ENCODE results near the gene CCDC188.
"Not testable (repeated sequence)": the region's sequence is repeated elsewhere in the genome, so short reads cannot be mapped to it uniquely, and the experiment has no call there.

The CCDC188 gene

DNA sequence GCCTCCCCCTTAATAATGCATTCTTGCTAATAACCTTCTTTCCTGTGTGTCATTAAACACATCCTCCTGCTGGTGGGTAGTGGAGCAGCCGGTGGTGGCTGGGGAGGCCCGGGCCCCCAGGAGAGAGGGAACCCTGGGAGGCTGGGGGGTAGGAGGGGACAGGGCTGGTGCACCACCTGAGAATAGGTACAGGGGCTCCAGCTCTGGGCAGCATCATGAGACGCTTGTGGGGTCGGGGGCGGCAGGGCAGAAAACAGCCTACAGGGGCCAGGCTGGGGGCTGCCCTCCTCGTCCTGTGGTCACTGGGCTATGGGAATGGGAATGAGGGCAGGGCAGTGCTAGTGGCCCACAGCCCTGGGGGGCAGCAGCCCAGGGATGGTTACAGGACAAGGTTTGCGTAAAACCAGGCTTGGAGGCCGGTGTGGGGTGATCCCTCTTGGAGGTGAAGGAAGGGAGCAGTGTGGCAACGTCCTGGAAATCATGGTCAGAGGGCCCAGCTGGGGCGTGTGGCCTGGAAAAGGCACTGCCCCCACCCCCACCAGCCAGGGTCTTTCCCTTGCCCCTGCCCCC, 18.5 kb upstream of the CCDC188 start:
- DNase-seq (ENCODE audit: insufficient read length, low spot score) (no peak), FAIRE-seq (no peak)
- TF ChIP-seq, protein P1, sequence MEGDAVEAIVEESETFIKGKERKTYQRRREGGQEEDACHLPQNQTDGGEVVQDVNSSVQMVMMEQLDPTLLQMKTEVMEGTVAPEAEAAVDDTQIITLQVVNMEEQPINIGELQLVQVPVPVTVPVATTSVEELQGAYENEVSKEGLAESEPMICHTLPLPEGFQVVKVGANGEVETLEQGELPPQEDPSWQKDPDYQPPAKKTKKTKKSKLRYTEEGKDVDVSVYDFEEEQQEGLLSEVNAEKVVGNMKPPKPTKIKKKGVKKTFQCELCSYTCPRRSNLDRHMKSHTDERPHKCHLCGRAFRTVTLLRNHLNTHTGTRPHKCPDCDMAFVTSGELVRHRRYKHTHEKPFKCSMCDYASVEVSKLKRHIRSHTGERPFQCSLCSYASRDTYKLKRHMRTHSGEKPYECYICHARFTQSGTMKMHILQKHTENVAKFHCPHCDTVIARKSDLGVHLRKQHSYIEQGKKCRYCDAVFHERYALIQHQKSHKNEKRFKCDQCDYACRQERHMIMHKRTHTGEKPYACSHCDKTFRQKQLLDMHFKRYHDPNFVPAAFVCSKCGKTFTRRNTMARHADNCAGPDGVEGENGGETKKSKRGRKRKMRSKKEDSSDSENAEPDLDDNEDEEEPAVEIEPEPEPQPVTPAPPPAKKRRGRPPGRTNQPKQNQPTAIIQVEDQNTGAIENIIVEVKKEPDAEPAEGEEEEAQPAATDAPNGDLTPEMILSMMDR (IDR thresholded peaks at IDR 0.05; ENCODE audit: insufficient read depth, missing control alignments) = no peak

DNA sequence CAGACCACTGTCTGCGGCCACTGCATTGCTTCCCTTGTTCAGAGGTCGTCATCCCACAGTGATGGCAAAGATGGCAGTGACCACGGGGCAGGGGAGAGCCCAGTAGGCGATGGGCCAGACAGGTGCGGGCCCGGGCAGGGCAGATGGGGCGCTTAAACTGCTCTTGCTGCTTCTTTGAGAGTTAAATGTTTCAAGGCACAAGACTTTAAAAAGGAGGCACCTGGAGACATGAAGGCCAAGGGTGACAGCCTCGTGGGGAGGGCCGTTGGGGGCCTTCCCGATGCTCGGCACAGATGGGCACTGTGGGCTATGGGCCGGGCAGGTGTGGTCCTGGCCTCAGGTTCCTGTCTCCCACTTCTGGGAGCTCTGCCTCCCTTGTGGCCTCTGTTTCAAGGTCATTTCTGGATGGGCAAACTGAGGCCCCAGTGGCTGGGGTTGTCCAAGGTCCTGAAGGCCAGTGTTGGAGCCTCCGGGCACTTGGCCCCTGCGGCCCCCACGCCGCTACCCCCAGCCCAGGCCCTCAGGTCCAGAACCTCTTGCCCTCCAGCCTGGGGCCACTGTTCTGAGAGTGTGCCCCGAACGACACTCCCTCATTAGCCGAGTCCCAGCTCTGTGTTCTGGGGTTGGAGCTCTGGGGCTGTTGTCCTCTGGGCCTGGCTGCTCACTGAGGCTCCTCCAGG, 16.9 kb upstream of the CCDC188 start:
- TF ChIP-seq, protein P1 (IDR thresholded peaks at IDR 0.05; ENCODE audit: insufficient read depth, missing control alignments) = no peak
- no peak for FAIRE-seq
- DNase-seq (ENCODE audit: insufficient read length, low spot score) = no peak

DNA sequence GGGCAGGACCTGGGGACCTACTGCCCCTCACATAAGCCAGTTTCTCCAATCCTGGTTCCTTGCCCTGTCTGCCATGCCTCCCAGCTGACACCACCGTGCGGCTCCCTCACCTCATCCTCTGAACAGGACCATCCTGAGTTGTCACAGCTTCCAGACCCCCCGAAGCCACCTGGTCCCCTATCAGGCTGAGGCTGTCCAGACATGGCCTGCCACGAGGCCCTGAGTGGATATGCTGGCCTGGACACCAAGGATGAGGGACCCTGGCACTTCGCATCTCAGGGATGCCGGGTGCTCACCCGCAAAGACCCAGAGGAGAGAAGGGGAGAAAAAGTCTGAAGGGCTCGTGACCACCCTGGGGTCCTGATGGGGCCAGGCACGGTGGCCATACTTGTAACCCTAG, 15.8 kb upstream of the CCDC188 start:
- DNase-seq (ENCODE audit: insufficient read length, low spot score) (no peak), FAIRE-seq (no peak)
- TF ChIP-seq, protein P1 (IDR thresholded peaks at IDR 0.05; ENCODE audit: insufficient read depth, missing control alignments) = no peak

DNA sequence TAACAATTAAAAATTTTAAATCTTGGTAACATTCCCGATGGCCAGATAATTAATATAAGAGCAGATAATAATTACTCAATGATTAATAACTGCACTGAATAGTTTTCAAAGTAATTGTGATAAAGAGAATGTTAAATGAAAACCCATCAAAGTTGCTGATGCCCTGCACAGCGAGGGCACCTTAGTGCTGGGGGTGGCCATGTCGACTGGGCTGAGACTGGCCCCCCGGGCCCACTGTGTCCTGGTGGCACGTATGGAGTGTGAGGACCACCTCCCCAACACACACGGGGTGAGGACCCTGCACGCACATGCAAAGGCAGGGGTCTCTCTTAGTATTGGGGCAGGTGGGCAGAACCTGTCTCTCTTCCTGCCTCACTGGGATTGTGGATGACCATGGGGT, 15.1 kb upstream of the CCDC188 start:
- TF ChIP-seq, protein P1 (IDR thresholded peaks at IDR 0.05; ENCODE audit: insufficient read depth, missing control alignments) = no peak
- DNase-seq (ENCODE audit: insufficient read length, low spot score) (no peak), FAIRE-seq (no peak)

DNA sequence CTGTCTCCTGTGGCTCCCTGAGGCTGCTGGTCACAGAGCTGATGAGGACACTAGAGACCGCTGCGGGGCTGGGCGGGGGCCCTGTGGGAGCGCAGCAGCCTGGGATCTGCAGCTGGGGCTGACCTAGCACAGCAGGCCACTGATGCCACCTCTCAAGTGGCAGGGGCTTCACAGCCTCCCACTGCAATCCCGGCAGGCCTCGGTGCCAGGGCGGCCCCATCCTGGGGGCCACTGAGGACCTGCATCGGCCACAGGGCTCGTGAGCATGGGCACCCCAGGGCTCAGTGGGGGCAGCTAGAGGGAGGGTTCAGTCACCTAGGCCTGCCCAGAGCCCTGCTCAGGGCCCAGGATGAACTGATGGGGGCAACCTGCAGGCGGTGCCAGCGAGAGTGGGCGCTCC, 14.6 kb upstream of the CCDC188 start:
- DNase-seq (ENCODE audit: insufficient read length, low spot score) = no peak
- TF ChIP-seq, protein P1 (IDR thresholded peaks at IDR 0.05; ENCODE audit: insufficient read depth, missing control alignments) = no peak
- FAIRE-seq = no peak

DNA sequence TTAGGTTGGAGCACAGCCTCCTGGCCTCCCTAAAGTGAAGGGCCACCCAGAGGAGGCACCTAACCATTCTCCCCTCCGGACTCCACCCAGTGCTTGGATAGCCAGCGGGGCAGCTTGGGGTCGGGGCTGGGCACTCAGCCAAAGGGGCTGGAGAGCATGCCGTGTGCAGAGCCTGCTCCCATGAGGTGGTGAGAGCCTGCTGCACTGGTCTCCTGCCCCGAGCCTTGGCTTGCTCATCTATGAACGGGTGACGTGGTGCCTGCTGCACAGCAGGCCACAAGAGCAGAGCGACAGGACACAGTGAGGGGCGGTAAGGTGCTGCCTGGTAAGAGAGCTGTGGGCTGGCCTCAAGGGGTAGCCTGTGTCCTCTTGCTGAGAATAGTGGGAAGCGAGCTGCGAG, 14.0 kb upstream of the CCDC188 start:
- DNase-seq (ENCODE audit: insufficient read length, low spot score) = no peak
- FAIRE-seq = no peak
- TF ChIP-seq, protein P1 (IDR thresholded peaks at IDR 0.05; ENCODE audit: insufficient read depth, missing control alignments) = no peak

DNA sequence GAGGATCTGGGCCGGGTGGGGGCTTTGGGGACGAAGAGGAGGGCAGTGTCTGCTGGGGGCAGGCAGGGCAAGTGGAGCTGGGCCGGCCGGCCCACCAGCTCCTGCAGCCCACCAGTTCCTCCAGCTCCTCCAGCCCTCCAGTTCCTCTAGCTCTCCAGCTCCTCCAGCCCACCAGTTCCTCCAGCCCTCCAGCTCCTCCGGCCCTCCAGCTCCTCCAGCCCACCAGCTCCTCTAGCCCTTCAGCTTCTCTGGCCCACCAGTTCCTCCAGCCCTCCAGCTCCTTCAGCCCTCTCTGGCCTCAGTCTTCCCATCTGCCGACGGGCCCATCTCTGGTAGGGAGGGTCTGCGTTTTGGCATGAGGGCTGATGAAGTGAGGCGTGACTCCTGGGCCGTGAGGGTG, 9.2 kb upstream of the CCDC188 start:
- DNase-seq (ENCODE audit: insufficient read length, low spot score) (no peak), FAIRE-seq (no peak)
- TF ChIP-seq, protein P1 (IDR thresholded peaks at IDR 0.05; ENCODE audit: insufficient read depth, missing control alignments) = no peak

DNA sequence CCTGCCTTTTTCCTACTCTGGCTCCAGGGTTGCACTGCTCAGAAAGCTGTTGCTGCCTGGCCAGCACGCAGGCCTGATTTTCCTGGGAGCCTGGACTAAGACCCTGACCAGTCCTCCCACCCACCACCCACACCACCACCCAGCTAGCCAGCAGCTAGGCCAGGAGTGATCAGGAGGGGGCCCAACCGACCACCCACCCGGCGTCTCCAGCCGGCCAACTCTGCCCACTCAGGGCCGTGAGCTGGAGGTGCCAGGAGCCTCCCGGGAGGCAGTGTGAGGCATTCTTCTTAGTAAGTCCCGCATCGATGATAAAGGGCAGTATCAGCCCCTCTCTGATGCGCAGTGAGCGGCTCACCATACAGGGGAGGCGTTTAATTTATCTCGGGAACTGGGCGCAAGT, 8.7 kb upstream of the CCDC188 start:
- not testable (repeated sequence) for DNase-seq (ENCODE audit: insufficient read length, low spot score); FAIRE-seq

All from D721Med (cell line).